Colonic mucosa (tissue), 4 donors: Measurements from ENCODE around the gene LCTL. TPM values are rescaled to one million over a fixed set of nuclear protein-coding genes. Genes with fewer than 3 reads are reported as not detected.

Source experiments
- DNase-seq: peaks from one replicate; pipeline ENCODE4 v3.0.0-alpha.2; 2020
- H3K27ac ChIP-seq: fragments of 200-600 bp; one replicate; pipeline ENCODE4 v1.8.0; 2021
- H3K27me3 ChIP-seq: fragments of 200-600 bp; one replicate; pipeline ENCODE4 v1.8.0; 2021
- H3K36me3 ChIP-seq: fragments of 200-600 bp; one replicate; pipeline ENCODE4 v1.8.0; 2021
- H3K4me1 ChIP-seq: fragments of 200-600 bp; one replicate; pipeline ENCODE4 v1.8.0; 2021; ENCODE audit warnings: mild to moderate bottlenecking
- H3K4me3 ChIP-seq: fragments of 200-600 bp; one replicate; pipeline ENCODE4 v1.8.0; 2021
- H3K9ac ChIP-seq, 2 donors: one replicate each; pipeline ENCODE4 v1.7.0; 2013; ENCODE audit warnings: control low read depth in 2 of 2, low read depth in 2 of 2, low read length in 2 of 2
- H3K9me3 ChIP-seq: fragments of 200-600 bp; one replicate; pipeline ENCODE4 v1.8.0; 2021
- intact Hi-C: fragments of 100-400 bp; cut with DNase I; formaldehyde crosslinking; loops from one replicate; pipeline ENCODE4 v1.14.1; 2022
- total RNA-seq, 2 donors: library from RNA; stranded (reverse); fragmentation: NEBNext Ultra II Directional in 1 of 2; extraction: Animal tissue kit (Norgen Biotek cat#: 25700) in 1 of 2; gene quantifications; one replicate each; pipeline ENCODE4 v1.2.1, GENCODE V29; 2021
- TF ChIP-seq, protein P1 (sequence below): fragments of 200-600 bp; IDR thresholded peaks from one replicate; pipeline ENCODE4 v1.8.0; 2022; ENCODE audit warnings: antibody characterized with exemption, mild to moderate bottlenecking
- donor health status: healthy.
- donor health status: DM: no; HTN: no; CAD: no.
- donor health status: DM: no; HTN: no; CAD: no.

The LCTL gene
- total RNA-seq, 2 donors from 2014 or later = not detected

DNA sequence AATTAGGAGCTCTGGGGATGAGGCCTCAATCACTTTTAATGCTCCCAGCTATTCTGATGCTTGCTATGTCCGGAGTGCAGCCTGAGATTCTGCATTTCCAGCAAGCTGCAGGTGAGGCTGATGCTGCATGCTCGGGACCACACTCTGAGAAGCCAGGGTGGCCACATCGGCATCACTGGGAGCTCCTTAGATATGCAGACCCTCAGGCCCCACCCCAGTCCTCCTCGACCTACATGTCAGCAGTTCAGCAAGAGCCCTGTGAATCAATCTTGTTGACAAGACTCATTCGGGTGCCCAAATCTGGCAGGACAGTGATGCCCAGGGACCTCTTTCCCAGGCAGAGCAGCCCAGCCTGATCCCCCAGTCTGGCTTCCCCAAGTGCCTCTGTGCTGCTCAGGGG, 44.1 kb upstream of the LCTL start:
- no peak for DNase-seq
- intact Hi-C loops = no loop called here
- Histone ChIP-seq H3K4me1 (no peaks in the 10 kb centered on the region), H3K9me3 (no peaks in the 10 kb centered on the region), H3K27ac (no peak overlapping the region), H3K36me3 (no peaks in the 10 kb centered on the region), H3K27me3 (no peaks in the 10 kb centered on the region), H3K4me3 (no peak overlapping the region), H3K9ac (no peak overlapping the region)
- TF ChIP-seq, protein P1, sequence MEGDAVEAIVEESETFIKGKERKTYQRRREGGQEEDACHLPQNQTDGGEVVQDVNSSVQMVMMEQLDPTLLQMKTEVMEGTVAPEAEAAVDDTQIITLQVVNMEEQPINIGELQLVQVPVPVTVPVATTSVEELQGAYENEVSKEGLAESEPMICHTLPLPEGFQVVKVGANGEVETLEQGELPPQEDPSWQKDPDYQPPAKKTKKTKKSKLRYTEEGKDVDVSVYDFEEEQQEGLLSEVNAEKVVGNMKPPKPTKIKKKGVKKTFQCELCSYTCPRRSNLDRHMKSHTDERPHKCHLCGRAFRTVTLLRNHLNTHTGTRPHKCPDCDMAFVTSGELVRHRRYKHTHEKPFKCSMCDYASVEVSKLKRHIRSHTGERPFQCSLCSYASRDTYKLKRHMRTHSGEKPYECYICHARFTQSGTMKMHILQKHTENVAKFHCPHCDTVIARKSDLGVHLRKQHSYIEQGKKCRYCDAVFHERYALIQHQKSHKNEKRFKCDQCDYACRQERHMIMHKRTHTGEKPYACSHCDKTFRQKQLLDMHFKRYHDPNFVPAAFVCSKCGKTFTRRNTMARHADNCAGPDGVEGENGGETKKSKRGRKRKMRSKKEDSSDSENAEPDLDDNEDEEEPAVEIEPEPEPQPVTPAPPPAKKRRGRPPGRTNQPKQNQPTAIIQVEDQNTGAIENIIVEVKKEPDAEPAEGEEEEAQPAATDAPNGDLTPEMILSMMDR = no peak

DNA sequence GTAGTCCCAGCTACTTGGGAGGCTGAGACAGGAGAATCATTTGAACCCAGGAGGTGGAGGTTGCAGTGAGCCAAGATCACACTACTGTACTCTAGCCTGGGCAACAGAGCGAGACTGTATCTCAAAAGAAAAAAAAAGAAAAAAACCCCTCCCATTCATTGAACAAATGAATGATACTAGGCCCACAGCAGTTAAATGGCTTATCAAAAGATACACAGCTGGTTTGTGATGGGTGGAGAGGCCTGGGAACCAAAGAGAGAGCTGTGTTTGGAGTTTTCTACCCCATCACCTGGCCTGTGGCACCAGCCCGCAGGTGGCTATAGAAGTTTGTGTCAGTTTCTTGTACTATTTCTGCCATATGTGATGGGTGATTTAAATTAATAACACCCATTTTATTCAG, 43.1 kb upstream of the LCTL start:
- TF ChIP-seq, protein P1 = no peak
- DNase-seq = no peak
- Histone ChIP-seq H3K27ac (no peak overlapping the region), H3K9me3 (no peaks in the 10 kb centered on the region), H3K9ac (no peak overlapping the region), H3K36me3 (no peaks in the 10 kb centered on the region), H3K4me1 (no peaks in the 10 kb centered on the region), H3K27me3 (no peaks in the 10 kb centered on the region), H3K4me3 (no peak overlapping the region)
- intact Hi-C loops = no loop called here

DNA sequence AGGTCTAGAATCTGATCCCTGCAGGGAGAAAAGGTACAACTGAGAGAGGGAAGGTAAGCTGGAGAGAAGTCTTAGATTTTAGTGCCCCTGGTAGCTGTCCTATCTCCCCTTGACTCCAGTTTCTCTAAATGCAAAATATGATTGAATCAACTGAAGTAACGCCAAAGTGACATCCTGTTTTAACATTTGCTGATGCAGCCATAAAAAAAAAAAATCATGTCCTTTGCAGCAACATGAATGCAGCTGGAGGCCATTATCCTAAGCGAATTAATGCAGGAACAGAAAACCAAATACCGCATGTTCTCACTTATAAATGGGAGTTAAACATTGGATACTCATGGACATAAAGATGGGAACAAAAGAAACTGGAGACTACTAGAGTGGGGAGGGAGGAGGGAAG, 42.4 kb upstream of the LCTL start:
- Histone ChIP-seq H3K27ac (no peak overlapping the region), H3K36me3 (no peaks in the 10 kb centered on the region), H3K4me1 (no peaks in the 10 kb centered on the region), H3K9me3 (no peaks in the 10 kb centered on the region), H3K9ac (no peak overlapping the region), H3K27me3 (no peaks in the 10 kb centered on the region), H3K4me3 (no peak overlapping the region)
- intact Hi-C loops = no loop called here
- no peak for DNase-seq
- TF ChIP-seq, protein P1 = no peak

DNA sequence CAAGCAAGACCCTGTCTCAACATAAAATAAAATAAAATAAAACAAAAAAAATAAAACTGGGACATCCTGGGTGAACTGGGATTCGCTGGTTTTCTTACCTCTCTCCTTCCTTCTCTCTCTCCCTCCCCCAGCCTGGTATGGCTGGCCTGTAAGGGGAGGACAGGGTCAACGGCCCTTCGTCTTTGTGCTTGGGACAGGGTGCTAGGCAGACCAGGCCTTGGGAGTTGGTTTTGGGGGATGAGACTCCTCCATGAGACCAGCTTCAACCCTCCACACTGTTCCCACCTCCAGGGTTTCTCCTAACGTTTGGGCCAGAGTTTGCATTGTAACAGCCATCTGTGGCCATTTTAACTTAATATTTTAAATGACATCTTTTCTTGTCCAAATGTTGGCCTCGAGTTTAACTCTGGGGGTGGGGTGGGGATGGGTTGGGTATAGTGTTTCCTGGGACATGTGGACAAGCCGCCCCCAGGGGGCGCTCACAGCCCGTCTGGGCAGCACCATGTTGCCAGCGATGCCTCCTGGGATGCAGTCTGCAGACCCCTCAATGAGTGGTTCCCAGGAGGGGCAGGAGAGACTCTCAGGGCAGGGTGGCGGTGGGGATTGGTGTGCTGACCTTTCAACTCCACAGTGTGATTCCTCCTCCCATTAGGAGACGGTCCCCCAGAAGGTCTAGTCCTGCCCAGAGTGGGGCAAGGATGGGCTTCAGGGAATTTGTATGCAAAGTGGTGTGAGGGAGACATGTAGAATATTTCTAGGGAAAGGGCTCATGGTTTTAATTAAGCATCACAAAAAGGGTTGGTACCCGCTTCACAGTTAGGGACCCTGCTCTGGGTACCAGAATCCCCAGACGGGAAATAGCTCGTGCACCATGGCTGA, 37.7 kb upstream of the LCTL start:
- intact Hi-C loops = loop anchor here (5.0 kb wide), 1 partner anchor 249 kb away; no protein-coding TSS in a partner anchor
- Histone ChIP-seq H3K9me3 (no peaks in the 10 kb centered on the region), H3K27ac (no peak overlapping the region), H3K9ac (no peak overlapping the region), H3K4me3 (no peak overlapping the region), H3K27me3 (no peaks in the 10 kb centered on the region), H3K4me1 (no peaks in the 10 kb centered on the region), H3K36me3 (no peaks in the 10 kb centered on the region)
- peak; percentile 68 for DNase-seq
- TF ChIP-seq, protein P1 = peak; percentile 77

DNA sequence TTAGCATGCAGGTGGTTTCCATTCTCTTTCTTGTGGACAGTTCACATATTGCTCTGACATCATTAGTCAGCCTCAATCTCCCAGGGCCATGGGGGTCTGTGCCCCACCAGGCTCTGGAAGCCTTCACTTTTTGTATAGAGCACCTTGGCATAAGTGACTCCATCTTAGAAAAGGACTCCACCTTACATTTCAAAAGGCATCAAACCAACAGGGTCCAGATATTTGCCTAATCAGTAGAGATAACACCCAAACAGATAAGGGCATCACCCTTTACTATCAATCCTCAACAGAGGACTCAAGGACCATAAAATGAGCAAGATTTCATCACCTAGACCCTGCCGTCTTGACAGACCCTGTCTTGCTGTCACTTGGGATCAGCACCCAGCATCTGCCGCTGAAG, 35.7 kb upstream of the LCTL start:
- Histone ChIP-seq H3K4me3 (no peak overlapping the region), H3K27ac (no peak overlapping the region), H3K9ac (no peak overlapping the region), H3K4me1 (no peaks in the 10 kb centered on the region), H3K27me3 (no peaks in the 10 kb centered on the region), H3K36me3 (no peaks in the 10 kb centered on the region), H3K9me3 (no peaks in the 10 kb centered on the region)
- no peak for DNase-seq
- TF ChIP-seq, protein P1 = no peak
- intact Hi-C loops = loop anchor here (5.0 kb wide), 1 partner anchor 251 kb away; no protein-coding TSS in a partner anchor
